ENCODE data around the gene ZC3H7A. TPM values are rescaled to one million over a fixed set of nuclear protein-coding genes. Genes with fewer than 3 reads are reported as not detected.

ZC3H7A gene
- total and polyA plus RNA-seq, 2 of the 13 experiments (the other 11 are each of a cell fraction or from before 2014, with no cell fraction given): 29.2 to 36.8 TPM

DNA sequence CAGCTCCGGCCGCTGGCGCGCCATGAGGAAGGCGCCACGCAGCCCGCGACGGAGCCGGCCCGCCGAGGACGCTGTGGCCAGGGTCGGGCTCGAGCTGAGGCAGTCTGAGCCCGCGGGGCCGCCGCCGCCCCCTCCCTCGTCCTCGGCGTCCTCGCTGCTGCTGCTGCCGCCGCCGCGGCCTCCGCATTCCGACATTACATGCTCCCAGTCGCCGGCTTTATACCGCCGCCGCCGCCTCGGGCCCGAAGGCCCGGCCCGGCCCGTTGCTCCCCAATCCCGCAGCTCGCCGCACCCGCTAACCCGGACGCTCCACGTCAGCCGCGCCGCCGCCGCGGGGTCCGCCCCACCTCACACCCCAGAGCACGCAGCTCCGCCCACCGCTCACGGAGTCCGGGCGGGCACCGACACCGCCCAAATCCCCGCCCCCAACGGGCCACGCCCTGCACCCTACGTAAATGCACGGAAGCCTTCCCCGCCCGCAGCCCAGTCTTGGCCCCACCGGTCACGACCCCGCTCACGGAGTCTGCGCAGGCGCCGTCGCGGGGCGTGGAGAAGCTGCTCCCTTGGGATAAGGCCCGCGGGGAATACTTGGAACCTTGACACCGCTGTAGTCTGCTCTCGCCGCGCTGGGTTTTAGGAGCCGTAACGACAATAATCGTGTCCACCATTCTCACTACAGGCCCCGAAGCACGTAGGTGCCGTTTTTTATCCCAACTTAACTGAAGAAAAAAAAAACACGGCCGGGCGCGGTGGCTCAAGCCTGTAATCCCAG is 54.3 kb downstream of the ZC3H7A start, which contains the start of gene TXNDC11 (continued):
- peak; percentile 70 for TF ChIP-seq NFYC (CRISPR knock-in tag; IDR thresholded peaks at IDR 0.05)
- no peak for TF ChIP-seq RAD51 (IDR thresholded peaks at IDR 0.05; ENCODE audit: borderline replicate concordance)
- TF ChIP-seq, protein P1, sequence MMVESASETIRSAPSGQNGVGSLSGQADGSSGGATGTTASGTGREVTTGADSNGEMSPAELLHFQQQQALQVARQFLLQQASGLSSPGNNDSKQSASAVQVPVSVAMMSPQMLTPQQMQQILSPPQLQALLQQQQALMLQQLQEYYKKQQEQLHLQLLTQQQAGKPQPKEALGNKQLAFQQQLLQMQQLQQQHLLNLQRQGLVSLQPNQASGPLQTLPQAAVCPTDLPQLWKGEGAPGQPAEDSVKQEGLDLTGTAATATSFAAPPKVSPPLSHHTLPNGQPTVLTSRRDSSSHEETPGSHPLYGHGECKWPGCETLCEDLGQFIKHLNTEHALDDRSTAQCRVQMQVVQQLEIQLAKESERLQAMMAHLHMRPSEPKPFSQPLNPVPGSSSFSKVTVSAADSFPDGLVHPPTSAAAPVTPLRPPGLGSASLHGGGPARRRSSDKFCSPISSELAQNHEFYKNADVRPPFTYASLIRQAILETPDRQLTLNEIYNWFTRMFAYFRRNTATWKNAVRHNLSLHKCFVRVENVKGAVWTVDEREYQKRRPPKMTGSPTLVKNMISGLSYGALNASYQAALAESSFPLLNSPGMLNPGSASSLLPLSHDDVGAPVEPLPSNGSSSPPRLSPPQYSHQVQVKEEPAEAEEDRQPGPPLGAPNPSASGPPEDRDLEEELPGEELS (CRISPR knock-in tag; IDR thresholded peaks at IDR 0.05): peak; percentile 61; the same call in 1 of the 2 replicates
- 0 out of 2 replicates have a peak, but pooled peaks have one; percentile 7 for TF ChIP-seq ZNF607 (CRISPR knock-in tag; IDR thresholded peaks at IDR 0.05; ENCODE audit: borderline replicate concordance)
- no peak for TF ChIP-seq PAF1 (CRISPR knock-in tag; IDR thresholded peaks at IDR 0.05)
- no peak for TF ChIP-seq NR1H2 (CRISPR knock-in tag; IDR thresholded peaks at IDR 0.05; ENCODE audit: borderline replicate concordance, low read depth)
- TF ChIP-seq, protein P2, sequence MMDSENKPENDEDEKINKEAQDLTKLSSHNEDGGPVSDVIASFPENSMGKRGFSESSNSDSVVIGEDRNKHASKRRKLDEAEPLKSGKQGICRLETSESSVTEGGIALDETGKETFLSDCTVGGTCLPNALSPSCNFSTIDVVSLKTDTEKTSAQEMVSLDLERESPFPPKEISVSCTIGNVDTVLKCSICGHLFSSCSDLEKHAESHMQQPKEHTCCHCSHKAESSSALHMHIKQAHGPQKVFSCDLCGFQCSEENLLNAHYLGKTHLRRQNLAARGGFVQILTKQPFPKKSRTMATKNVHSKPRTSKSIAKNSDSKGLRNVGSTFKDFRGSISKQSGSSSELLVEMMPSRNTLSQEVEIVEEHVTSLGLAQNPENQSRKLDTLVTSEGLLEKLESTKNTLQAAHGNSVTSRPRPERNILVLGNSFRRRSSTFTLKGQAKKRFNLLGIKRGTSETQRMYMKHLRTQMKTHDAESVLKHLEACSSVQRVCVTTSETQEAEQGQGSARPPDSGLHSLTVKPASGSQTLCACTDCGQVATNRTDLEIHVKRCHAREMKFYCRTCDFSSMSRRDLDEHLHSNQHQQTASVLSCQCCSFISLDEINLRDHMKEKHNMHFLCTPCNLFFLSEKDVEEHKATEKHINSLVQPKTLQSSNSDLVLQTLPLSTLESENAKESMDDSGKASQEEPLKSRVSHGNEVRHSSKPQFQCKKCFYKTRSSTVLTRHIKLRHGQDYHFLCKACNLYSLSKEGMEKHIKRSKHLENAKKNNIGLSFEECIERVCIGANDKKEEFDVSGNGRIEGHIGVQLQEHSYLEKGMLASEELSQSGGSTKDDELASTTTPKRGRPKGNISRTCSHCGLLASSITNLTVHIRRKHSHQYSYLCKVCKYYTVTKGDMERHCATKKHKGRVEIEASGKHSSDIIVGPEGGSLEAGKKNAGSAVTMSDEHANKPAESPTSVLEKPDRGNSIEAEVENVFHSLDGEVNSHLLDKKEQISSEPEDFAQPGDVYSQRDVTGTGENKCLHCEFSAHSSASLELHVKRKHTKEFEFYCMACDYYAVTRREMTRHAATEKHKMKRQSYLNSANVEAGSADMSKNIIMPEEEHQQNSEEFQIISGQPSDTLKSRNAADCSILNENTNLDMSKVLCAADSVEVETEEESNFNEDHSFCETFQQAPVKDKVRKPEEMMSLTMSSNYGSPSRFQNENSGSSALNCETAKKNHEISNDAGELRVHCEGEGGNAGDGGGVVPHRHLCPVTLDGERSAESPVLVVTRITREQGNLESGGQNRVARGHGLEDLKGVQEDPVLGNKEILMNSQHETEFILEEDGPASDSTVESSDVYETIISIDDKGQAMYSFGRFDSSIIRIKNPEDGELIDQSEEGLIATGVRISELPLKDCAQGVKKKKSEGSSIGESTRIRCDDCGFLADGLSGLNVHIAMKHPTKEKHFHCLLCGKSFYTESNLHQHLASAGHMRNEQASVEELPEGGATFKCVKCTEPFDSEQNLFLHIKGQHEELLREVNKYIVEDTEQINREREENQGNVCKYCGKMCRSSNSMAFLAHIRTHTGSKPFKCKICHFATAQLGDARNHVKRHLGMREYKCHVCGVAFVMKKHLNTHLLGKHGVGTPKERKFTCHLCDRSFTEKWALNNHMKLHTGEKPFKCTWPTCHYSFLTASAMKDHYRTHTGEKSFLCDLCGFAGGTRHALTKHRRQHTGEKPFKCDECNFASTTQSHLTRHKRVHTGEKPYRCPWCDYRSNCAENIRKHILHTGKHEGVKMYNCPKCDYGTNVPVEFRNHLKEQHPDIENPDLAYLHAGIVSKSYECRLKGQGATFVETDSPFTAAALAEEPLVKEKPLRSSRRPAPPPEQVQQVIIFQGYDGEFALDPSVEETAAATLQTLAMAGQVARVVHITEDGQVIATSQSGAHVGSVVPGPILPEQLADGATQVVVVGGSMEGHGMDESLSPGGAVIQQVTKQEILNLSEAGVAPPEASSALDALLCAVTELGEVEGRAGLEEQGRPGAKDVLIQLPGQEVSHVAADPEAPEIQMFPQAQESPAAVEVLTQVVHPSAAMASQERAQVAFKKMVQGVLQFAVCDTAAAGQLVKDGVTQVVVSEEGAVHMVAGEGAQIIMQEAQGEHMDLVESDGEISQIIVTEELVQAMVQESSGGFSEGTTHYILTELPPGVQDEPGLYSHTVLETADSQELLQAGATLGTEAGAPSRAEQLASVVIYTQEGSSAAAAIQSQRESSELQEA (CRISPR knock-in tag; IDR thresholded peaks at IDR 0.05; ENCODE audit: not compliant biosample characterization): peak; percentile 69
- TF ChIP-seq, protein P3, sequence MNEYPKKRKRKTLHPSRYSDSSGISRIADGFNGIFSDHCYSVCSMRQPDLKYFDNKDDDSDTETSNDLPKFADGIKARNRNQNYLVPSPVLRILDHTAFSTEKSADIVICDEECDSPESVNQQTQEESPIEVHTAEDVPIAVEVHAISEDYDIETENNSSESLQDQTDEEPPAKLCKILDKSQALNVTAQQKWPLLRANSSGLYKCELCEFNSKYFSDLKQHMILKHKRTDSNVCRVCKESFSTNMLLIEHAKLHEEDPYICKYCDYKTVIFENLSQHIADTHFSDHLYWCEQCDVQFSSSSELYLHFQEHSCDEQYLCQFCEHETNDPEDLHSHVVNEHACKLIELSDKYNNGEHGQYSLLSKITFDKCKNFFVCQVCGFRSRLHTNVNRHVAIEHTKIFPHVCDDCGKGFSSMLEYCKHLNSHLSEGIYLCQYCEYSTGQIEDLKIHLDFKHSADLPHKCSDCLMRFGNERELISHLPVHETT (CRISPR knock-in tag; conservative IDR thresholded peaks at IDR 0.05): peak; percentile 93
- TF ChIP-seq, protein P4, sequence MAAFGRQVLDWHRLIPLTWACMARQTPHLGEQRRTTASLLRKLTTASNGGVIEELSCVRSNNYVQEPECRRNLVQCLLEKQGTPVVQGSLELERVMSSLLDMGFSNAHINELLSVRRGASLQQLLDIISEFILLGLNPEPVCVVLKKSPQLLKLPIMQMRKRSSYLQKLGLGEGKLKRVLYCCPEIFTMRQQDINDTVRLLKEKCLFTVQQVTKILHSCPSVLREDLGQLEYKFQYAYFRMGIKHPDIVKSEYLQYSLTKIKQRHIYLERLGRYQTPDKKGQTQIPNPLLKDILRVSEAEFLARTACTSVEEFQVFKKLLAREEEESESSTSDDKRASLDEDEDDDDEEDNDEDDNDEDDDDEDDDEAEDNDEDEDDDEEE (CRISPR knock-in tag; IDR thresholded peaks at IDR 0.05): no peak; the same call in 1 of the 2 replicates
- peak; percentile 88; the same call in 1 of the 2 replicates for TF ChIP-seq ZNF468 (CRISPR knock-in tag; IDR thresholded peaks at IDR 0.05)
- TF ChIP-seq JUN (CRISPR knock-in tag; IDR thresholded peaks at IDR 0.05): no peak
- TF ChIP-seq ZNF337 (CRISPR knock-in tag; IDR thresholded peaks at IDR 0.05; ENCODE audit: borderline replicate concordance, low read depth): no peak
- peak; percentile 71; the same call in 1 of the 2 replicates for TF ChIP-seq YEATS2 (CRISPR knock-in tag; IDR thresholded peaks at IDR 0.05; ENCODE audit: borderline replicate concordance)

Measured in HepG2 (cell line).